HepG2 (cell line): Measurements from ENCODE around the gene PATL2. TPM values are rescaled to one million over a fixed set of nuclear protein-coding genes. Genes with fewer than 3 reads are reported as not detected.

Source experiments
- AGO2 ChIP-seq: fragments of 200-400 bp; formaldehyde crosslinking; optimal IDR thresholded peaks from 2 replicates; pipeline ENCODE3; 2017; ENCODE audit warnings: mild to moderate bottlenecking, low read depth, low read length, moderate library complexity
- FOSL1 ChIP-seq: sonication (generic); formaldehyde crosslinking; IDR thresholded peaks from 2 replicates; pipeline ENCODE4 v1.9.0; 2021; ENCODE audit warnings: missing genetic modification reagents, borderline replicate concordance
- GATAD1 ChIP-seq: IDR thresholded peaks from 2 replicates; pipeline ENCODE4 v1.6.1; 2016; ENCODE audit warnings: missing genetic modification reagents, missing compliant biosample characterization
- HMG20A ChIP-seq: IDR thresholded peaks from 2 replicates; pipeline ENCODE4 v1.6.1; 2016; ENCODE audit warnings: borderline replicate concordance
- HNRNPH1 ChIP-seq: fragments of 200-400 bp; formaldehyde crosslinking; optimal IDR thresholded peaks from 2 replicates; pipeline ENCODE3; 2017; ENCODE audit warnings: mild to moderate bottlenecking, low read depth, low read length
- HNRNPL ChIP-seq: fragments of 200-400 bp; formaldehyde crosslinking; IDR thresholded peaks from 2 replicates; pipeline ENCODE4 v1.6.1; 2017; ENCODE audit warnings: mild to moderate bottlenecking, low read depth, low read length
- HOXA3 ChIP-seq: sonication (generic); formaldehyde crosslinking; IDR thresholded peaks from 2 replicates; pipeline ENCODE4 v1.5.0; 2020; ENCODE audit warnings: missing genetic modification reagents
- ISX ChIP-seq: sonication (generic); formaldehyde crosslinking; conservative IDR thresholded peaks from 2 replicates; pipeline ENCODE4 v1.5.0; 2020; ENCODE audit warnings: missing genetic modification reagents
- KAT8 ChIP-seq: IDR thresholded peaks from 2 replicates; pipeline ENCODE4 v1.6.1; 2016; ENCODE audit warnings: missing genetic modification reagents, missing compliant biosample characterization
- KLF16 ChIP-seq, 2 experiments: sonication (generic) in 1 of 2; formaldehyde crosslinking in 1 of 2; IDR thresholded peaks; 2 replicates each; pipeline versions ENCODE4 v1.6.1 to v1.8.0; 2016 to 2023; ENCODE audit warnings: missing genetic modification reagents in 2 of 2, missing compliant biosample characterization in 1 of 2
- MYC ChIP-seq: sonication (generic); formaldehyde crosslinking; IDR thresholded peaks from 2 replicates; pipeline ENCODE4 v1.9.0; 2021; ENCODE audit warnings: missing genetic modification reagents, borderline replicate concordance
- NFKBIZ ChIP-seq: IDR thresholded peaks from 2 replicates; pipeline ENCODE4 v1.6.1; 2018; ENCODE audit warnings: missing genetic modification reagents, missing compliant biosample characterization
- SMARCE1 ChIP-seq: fragments of 450-650 bp; IDR thresholded peaks from 2 replicates; pipeline ENCODE4 v1.6.1; 2017; ENCODE audit warnings: borderline replicate concordance
- SOX5 ChIP-seq: IDR thresholded peaks from 2 replicates; pipeline ENCODE4 v1.6.1; 2016; ENCODE audit warnings: borderline replicate concordance
- SP5 ChIP-seq: IDR thresholded peaks from 2 replicates; pipeline ENCODE4 v1.6.1; 2016; ENCODE audit warnings: low read depth, borderline replicate concordance
- TBP ChIP-seq: sonication (generic); formaldehyde crosslinking; IDR thresholded peaks from 2 replicates; pipeline ENCODE4 v1.5.0; 2020; ENCODE audit warnings: missing genetic modification reagents
- TMF1 ChIP-seq: sonication (generic); formaldehyde crosslinking; IDR thresholded peaks from 2 replicates; pipeline ENCODE4 v1.8.1; 2022; ENCODE audit warnings: low read depth, missing genetic modification reagents
- U2AF2 ChIP-seq: fragments of 200-400 bp; formaldehyde crosslinking; IDR thresholded peaks from 2 replicates; pipeline ENCODE4 v1.6.1; 2017; ENCODE audit warnings: low read depth, mild to moderate bottlenecking, low read length
- ZNF138 ChIP-seq: sonication (generic); formaldehyde crosslinking; IDR thresholded peaks from 2 replicates; pipeline ENCODE4 v1.5.0; 2020; ENCODE audit warnings: mild to moderate bottlenecking, low read depth, missing genetic modification reagents
- ZNF20 ChIP-seq: sonication (generic); formaldehyde crosslinking; IDR thresholded peaks from 2 replicates; pipeline ENCODE4 v1.4.0; 2020; ENCODE audit warnings: mild to moderate bottlenecking, moderate library complexity, missing genetic modification reagents
- ZNF446 ChIP-seq: sonication (generic); formaldehyde crosslinking; IDR thresholded peaks from 2 replicates; pipeline ENCODE4 v1.5.0; 2020; ENCODE audit warnings: mild to moderate bottlenecking, missing genetic modification reagents
- ZNF792 ChIP-seq: IDR thresholded peaks from 2 replicates; pipeline ENCODE4 v1.6.1; 2016
- ZNF83 ChIP-seq: sonication (generic); formaldehyde crosslinking; IDR thresholded peaks from 2 replicates; pipeline ENCODE4 v1.4.0; 2020; ENCODE audit warnings: missing genetic modification reagents, mild to moderate bottlenecking, borderline replicate concordance
- polyA plus RNA-seq, 8 experiments: library from polyadenylated mRNA; depleted of rRNA in 3 of 8; stranded (reverse) in 7 of 8; unstranded in 1 of 8; fragments of >200 nt; fragmentation: Illumina TruSeq in 4 of 8; extraction: Trizol in 4 of 8; gene quantifications; 2 replicates each; pipeline versions ENCODE4 v1.2.1 to v1.2.3, GENCODE V29; 2011 to 2016; ENCODE audit warnings: low read depth in 4 of 8, missing spikeins in 1 of 8, mixed read lengths in 1 of 8; ENCODE audit not compliant: insufficient read depth in 1 of 8
- total RNA-seq, 5 experiments: library from RNA; depleted of rRNA; stranded (reverse); fragments of >200 nt; fragmentation: Illumina TruSeq; extraction: Trizol; gene quantifications; 2 replicates each; pipeline ENCODE4 v1.2.3, GENCODE V29; 2016; ENCODE audit warnings: low read depth in 1 of 5
- TF ChIP-seq, protein P1 (sequence below): sonication (generic); formaldehyde crosslinking; IDR thresholded peaks from 2 replicates; pipeline ENCODE4 v1.8.0; 2022; ENCODE audit warnings: missing genetic modification reagents, mild to moderate bottlenecking, inconsistent platforms, borderline replicate concordance
- TF ChIP-seq, protein P2 (sequence below): sonication (generic); formaldehyde crosslinking; IDR thresholded peaks from 2 replicates; pipeline ENCODE4 v1.8.0; 2022; ENCODE audit warnings: missing genetic modification reagents, mild to moderate bottlenecking, moderate library complexity, borderline replicate concordance
- TF ChIP-seq, protein P3 (sequence below): sonication (generic); formaldehyde crosslinking; IDR thresholded peaks from 2 replicates; pipeline ENCODE4 v1.8.0; 2022; ENCODE audit warnings: mild to moderate bottlenecking, missing genetic modification reagents, moderate library complexity
- TF ChIP-seq, protein P4 (sequence below): fragments of 450-650 bp; IDR thresholded peaks from 2 replicates; pipeline ENCODE4 v1.6.1; 2016

The PATL2 gene
- total and polyA plus RNA-seq, 2 of the 13 experiments (the other 11 are each of a cell fraction or from before 2014, with no cell fraction given), result 0.15 to 0.53 TPM

DNA sequence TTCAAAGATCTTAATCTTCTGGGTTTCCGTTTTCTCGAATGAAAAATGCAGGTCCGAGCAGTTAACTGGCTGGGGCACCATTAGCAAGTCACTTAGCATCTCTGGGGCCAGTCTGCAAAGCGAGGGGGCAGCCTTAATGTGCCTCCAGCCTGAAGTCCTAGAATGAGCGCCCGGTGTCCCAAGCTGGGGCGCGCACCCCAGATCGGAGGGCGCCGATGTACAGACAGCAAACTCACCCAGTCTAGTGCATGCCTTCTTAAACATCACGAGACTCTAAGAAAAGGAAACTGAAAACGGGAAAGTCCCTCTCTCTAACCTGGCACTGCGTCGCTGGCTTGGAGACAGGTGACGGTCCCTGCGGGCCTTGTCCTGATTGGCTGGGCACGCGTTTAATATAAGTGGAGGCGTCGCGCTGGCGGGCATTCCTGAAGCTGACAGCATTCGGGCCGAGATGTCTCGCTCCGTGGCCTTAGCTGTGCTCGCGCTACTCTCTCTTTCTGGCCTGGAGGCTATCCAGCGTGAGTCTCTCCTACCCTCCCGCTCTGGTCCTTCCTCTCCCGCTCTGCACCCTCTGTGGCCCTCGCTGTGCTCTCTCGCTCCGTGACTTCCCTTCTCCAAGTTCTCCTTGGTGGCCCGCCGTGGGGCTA is at the start of gene PATL2, which contains the start of gene B2M (continued):
- peak; percentile 15; the same call in 1 of the 2 replicates for TF ChIP-seq KAT8 (CRISPR knock-in tag)
- TF ChIP-seq, protein P1, sequence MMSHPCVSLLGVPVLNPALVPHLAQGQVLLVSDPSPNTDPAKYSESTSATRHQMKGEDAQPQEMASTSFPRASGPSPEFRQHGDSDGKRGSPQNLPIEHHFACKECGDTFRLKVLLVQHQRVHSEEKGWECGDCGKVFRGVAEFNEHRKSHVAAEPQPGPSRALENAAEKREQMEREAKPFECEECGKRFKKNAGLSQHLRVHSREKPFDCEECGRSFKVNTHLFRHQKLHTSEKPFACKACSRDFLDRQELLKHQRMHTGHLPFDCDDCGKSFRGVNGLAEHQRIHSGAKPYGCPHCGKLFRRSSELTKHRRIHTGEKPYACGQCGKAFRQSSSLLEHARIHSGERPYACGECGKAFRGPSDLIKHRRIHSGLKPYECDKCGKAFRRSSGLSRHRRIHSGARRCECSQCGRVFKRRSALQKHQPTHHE (CRISPR knock-in tag), result peak; percentile 15; the same call in 1 of the 2 replicates
- peak; percentile 96 for TF ChIP-seq HNRNPL
- 0 out of 2 replicates have a peak, but pooled peaks have one; percentile 61 for TF ChIP-seq ZNF138 (CRISPR knock-in tag)
- TF ChIP-seq HOXA3 (CRISPR knock-in tag), result no peak; the same call in 1 of the 2 replicates
- TF ChIP-seq SP5 (CRISPR knock-in tag), result no peak
- 0 out of 2 replicates have a peak, but pooled peaks have one; percentile 6 for TF ChIP-seq TMF1
- TF ChIP-seq, protein P2, sequence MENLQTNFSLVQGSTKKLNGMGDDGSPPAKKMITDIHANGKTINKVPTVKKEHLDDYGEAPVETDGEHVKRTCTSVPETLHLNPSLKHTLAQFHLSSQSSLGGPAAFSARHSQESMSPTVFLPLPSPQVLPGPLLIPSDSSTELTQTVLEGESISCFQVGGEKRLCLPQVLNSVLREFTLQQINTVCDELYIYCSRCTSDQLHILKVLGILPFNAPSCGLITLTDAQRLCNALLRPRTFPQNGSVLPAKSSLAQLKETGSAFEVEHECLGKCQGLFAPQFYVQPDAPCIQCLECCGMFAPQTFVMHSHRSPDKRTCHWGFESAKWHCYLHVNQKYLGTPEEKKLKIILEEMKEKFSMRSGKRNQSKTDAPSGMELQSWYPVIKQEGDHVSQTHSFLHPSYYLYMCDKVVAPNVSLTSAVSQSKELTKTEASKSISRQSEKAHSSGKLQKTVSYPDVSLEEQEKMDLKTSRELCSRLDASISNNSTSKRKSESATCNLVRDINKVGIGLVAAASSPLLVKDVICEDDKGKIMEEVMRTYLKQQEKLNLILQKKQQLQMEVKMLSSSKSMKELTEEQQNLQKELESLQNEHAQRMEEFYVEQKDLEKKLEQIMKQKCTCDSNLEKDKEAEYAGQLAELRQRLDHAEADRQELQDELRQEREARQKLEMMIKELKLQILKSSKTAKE, result no peak
- TF ChIP-seq TBP (CRISPR knock-in tag), result no peak
- TF ChIP-seq ZNF446 (CRISPR knock-in tag), result no peak
- TF ChIP-seq HMG20A (CRISPR knock-in tag), result no peak
- TF ChIP-seq GATAD1 (CRISPR knock-in tag), result 0 out of 2 replicates have a peak, but pooled peaks have one; percentile 41
- no peak for TF ChIP-seq NFKBIZ
- TF ChIP-seq MYC, result no peak
- TF ChIP-seq, protein P3, sequence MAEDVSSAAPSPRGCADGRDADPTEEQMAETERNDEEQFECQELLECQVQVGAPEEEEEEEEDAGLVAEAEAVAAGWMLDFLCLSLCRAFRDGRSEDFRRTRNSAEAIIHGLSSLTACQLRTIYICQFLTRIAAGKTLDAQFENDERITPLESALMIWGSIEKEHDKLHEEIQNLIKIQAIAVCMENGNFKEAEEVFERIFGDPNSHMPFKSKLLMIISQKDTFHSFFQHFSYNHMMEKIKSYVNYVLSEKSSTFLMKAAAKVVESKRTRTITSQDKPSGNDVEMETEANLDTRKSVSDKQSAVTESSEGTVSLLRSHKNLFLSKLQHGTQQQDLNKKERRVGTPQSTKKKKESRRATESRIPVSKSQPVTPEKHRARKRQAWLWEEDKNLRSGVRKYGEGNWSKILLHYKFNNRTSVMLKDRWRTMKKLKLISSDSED (CRISPR knock-in tag), result no peak
- TF ChIP-seq FOSL1, result no peak
- no peak for TF ChIP-seq SOX5 (CRISPR knock-in tag)
- TF ChIP-seq ISX (CRISPR knock-in tag), result no peak
- no peak for TF ChIP-seq U2AF2
- peak; percentile 34; the same call in 1 of the 2 replicates for TF ChIP-seq ZNF792 (CRISPR knock-in tag)
- no peak for TF ChIP-seq HNRNPH1
- no peak; a peak in 1 of 4 replicates for TF ChIP-seq KLF16 (CRISPR knock-in tag; IDR thresholded peaks at IDR 0.05)
- TF ChIP-seq, protein P4, sequence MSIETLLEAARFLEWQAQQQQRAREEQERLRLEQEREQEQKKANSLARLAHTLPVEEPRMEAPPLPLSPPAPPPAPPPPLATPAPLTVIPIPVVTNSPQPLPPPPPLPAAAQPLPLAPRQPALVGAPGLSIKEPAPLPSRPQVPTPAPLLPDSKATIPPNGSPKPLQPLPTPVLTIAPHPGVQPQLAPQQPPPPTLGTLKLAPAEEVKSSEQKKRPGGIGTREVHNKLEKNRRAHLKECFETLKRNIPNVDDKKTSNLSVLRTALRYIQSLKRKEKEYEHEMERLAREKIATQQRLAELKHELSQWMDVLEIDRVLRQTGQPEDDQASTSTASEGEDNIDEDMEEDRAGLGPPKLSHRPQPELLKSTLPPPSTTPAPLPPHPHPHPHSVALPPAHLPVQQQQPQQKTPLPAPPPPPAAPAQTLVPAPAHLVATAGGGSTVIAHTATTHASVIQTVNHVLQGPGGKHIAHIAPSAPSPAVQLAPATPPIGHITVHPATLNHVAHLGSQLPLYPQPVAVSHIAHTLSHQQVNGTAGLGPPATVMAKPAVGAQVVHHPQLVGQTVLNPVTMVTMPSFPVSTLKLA, result no peak
- TF ChIP-seq AGO2, result no peak
- TF ChIP-seq ZNF20 (CRISPR knock-in tag), result no peak
- TF ChIP-seq ZNF83 (CRISPR knock-in tag), result no peak
- TF ChIP-seq SMARCE1, result no peak
